PFSK-1 (cell line): ENCODE data around the gene PIEZO1.
A peak's percentile ranks its signal among the peaks of the same experiment; 100 is the strongest.

ENCODE experiments used
- FOXP2 ChIP-seq: optimal IDR thresholded peaks from 2 replicates; pipeline ENCODE3; 2011; ENCODE audit warnings: borderline replicate concordance, control low read depth, inconsistent platforms; ENCODE audit not compliant: insufficient read depth; ENCODE audit errors: extremely low read length, extremely low read depth
- POLR2AphosphoS5 ChIP-seq: IDR thresholded peaks from 2 replicates; pipeline ENCODE4 v1.6.1; 2012; ENCODE audit warnings: low read depth, mild to moderate bottlenecking, control low read depth, low read length, moderate library complexity
- SIN3A ChIP-seq: IDR thresholded peaks from 2 replicates; pipeline ENCODE4 v1.6.1; 2012; ENCODE audit warnings: mild to moderate bottlenecking, low read length, moderate library complexity, borderline replicate concordance; ENCODE audit not compliant: insufficient read depth
- TAF1 ChIP-seq: IDR thresholded peaks from 2 replicates; pipeline ENCODE4 v1.6.1; 2012; ENCODE audit warnings: low read length, control low read depth, borderline replicate concordance; ENCODE audit not compliant: insufficient read depth
- TF ChIP-seq, protein P1 (sequence below), 2 experiments: IDR thresholded peaks; 2 replicates each; pipeline versions ENCODE4 v1.6.1 to v1.8.0; 2011 to 2012; ENCODE audit warnings: low read depth in 2 of 2, low read length in 2 of 2, control low read depth in 1 of 2, inconsistent platforms in 1 of 2, mild to moderate bottlenecking in 1 of 2, moderate library complexity in 1 of 2; ENCODE audit not compliant: insufficient read depth in 1 of 2

PIEZO1 gene

GRCh38 chr16:88811769-88812512 is 26.9 kb upstream of the PIEZO1 start, which contains the start of gene APRT:
Gene APRT, minus strand, starts transcription at chr16:88811928. Its CDS starts 29 bp downstream, at chr16:88811899.
- TF ChIP-seq, protein P1, sequence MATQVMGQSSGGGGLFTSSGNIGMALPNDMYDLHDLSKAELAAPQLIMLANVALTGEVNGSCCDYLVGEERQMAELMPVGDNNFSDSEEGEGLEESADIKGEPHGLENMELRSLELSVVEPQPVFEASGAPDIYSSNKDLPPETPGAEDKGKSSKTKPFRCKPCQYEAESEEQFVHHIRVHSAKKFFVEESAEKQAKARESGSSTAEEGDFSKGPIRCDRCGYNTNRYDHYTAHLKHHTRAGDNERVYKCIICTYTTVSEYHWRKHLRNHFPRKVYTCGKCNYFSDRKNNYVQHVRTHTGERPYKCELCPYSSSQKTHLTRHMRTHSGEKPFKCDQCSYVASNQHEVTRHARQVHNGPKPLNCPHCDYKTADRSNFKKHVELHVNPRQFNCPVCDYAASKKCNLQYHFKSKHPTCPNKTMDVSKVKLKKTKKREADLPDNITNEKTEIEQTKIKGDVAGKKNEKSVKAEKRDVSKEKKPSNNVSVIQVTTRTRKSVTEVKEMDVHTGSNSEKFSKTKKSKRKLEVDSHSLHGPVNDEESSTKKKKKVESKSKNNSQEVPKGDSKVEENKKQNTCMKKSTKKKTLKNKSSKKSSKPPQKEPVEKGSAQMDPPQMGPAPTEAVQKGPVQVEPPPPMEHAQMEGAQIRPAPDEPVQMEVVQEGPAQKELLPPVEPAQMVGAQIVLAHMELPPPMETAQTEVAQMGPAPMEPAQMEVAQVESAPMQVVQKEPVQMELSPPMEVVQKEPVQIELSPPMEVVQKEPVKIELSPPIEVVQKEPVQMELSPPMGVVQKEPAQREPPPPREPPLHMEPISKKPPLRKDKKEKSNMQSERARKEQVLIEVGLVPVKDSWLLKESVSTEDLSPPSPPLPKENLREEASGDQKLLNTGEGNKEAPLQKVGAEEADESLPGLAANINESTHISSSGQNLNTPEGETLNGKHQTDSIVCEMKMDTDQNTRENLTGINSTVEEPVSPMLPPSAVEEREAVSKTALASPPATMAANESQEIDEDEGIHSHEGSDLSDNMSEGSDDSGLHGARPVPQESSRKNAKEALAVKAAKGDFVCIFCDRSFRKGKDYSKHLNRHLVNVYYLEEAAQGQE (IDR thresholded peaks at IDR 0.05; ENCODE audit: insufficient read depth in 1 of 2, low read depth in 2 of 2, low read length in 2 of 2), result peak in 1 of 2 experiments; percentile 46; a peak in 2 of 4 replicates
- TF ChIP-seq SIN3A, result no peak
- peak; percentile 71 for TF ChIP-seq POLR2AphosphoS5
- peak; percentile 72; the same call in 1 of the 2 replicates for TF ChIP-seq TAF1
- TF ChIP-seq FOXP2, result no peak

DNA sequence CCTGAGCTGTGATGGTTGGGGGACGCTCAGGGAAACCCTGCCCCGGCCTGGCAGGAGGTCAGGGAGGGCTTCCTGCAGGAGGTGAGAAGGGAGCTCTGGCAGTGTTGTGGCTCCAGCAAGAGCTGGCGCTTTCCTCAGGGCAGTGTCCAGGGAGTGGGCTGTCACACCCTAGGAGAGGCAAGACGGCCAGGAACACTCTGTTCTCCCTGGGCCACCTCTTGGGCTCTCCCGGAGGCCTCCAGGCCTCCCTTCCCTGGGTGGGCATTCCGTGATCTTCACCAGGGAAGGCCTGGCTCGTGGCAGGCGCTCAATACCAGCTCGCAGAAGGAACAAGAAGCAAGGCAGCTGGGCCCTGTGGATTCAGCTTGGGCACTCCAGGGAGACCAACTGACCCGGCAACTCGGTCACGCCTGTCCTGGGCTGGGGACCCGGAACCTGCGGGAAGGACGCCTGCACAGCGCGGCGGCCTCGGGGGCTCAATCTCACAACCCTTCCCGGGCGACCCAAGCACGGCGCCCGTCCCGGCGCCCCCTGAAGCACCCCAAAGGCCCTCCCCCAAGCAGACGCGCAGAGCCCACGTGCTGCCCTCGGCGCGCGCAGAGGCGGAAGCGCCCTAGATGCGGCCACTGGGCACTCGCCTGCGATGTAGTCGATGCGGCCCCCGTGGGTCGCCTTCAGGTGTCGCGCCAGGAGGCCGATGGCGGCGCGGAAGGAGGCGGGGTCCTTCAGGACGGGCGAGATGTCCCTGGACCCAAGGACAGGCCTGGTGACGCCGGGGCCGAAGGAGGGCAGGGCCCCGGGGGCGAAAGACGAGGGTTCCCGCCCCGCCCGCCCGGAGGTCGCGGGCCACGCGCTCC is 26.1 kb upstream of the PIEZO1 start:
- TF ChIP-seq SIN3A, result no peak
- TF ChIP-seq, protein P1 (IDR thresholded peaks at IDR 0.05; ENCODE audit: insufficient read depth in 1 of 2, low read depth in 2 of 2, low read length in 2 of 2), result no peak
- no peak for TF ChIP-seq FOXP2
- no peak for TF ChIP-seq TAF1
- TF ChIP-seq POLR2AphosphoS5, result no peak

GRCh38 chr16:88810166-88810911 is 25.3 kb upstream of the PIEZO1 start:
- TF ChIP-seq TAF1 (no peak), FOXP2 (no peak), SIN3A (no peak), POLR2AphosphoS5 (no peak)
- TF ChIP-seq, protein P1 (IDR thresholded peaks at IDR 0.05; ENCODE audit: insufficient read depth in 1 of 2, low read depth in 2 of 2, low read length in 2 of 2), result no peak

DNA sequence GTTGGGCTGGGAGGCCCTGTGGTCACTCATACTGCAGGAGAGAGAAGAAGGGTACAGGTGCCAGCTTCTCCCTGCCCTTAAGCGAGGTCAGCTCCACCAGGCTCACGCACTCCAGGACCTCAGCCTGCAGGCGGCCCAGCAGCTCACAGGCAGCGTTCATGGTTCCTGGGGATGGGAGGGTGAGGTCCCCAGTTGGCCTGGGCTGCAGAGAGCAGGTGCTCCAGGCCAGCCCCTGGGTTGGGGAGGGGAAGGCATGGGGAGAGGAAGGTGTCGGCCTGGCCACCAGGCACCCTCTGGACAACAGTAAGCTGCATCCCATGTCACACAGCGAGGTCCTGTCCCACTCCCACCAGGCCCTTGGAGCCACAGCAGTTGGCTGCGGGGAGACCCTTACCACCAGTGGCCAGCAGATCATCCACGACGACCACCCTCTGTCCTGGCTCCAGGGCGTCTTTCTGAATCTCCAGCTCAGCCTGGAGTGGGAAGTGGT is 24.7 kb upstream of the PIEZO1 start:
- TF ChIP-seq SIN3A, result 0 out of 2 replicates have a peak, but pooled peaks have one; percentile 1
- TF ChIP-seq TAF1, result no peak
- peak; percentile 2; the same call in 1 of the 2 replicates for TF ChIP-seq POLR2AphosphoS5

DNA sequence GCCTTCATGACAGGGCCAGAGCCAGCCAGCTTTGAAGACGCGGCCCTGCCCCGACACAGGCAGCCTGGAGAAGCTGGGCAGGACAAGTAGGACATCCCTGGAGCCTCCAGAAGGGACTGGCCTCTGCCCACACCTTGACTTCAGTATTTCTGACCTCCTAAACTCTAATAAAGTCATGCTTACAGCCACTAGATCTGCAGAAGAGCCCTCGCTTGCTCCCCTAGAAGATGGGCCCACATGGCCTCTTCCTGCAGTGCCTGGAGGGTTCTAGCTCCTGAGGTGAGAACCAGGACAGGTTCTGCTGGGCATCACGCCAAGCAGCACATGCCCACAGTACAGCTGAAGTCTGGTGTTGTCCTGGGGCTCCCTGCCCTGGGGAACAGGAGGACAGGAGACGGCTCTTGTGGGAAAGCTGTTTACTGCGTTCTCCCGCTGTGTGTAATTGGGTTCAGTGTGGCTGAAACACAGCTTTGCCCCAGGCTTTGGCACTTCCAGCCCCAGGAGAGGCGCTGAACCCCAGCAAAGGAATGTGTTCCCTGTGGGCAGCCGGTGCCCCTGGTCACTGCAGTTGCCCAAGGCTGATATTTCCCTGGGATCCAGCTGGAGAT is 24.2 kb upstream of the PIEZO1 start:
- TF ChIP-seq POLR2AphosphoS5 (peak; percentile 80; the same call in 1 of the 2 replicates), TAF1 (no peak), FOXP2 (no peak)
